Left ventricle myocardium inferior (tissue), 1 donor: ENCODE results near the gene CCP110. TPM values are rescaled to one million over a fixed set of nuclear protein-coding genes. Genes with fewer than 3 reads are reported as not detected.

Experiments used
- DNase-seq: peaks from one replicate; pipeline ENCODE4 v3.0.0-alpha.2; 2020
- H3K27ac ChIP-seq: fragments of 200-600 bp; replicated peaks from 2 replicates; pipeline ENCODE4 v1.8.0; 2021
- H3K27me3 ChIP-seq: fragments of 200-600 bp; 2 replicates; pipeline ENCODE4 v1.8.0; 2021; ENCODE audit warnings: low read depth
- H3K36me3 ChIP-seq: fragments of 200-600 bp; 2 replicates; pipeline ENCODE4 v1.8.0; 2021
- H3K4me1 ChIP-seq: fragments of 200-600 bp; 2 replicates; pipeline ENCODE4 v1.8.0; 2021
- H3K4me3 ChIP-seq: fragments of 200-600 bp; 2 replicates; pipeline ENCODE4 v1.8.0; 2021; ENCODE audit warnings: mild to moderate bottlenecking, moderate library complexity
- H3K9me3 ChIP-seq: fragments of 200-600 bp; replicated peaks from 2 replicates; pipeline ENCODE4 v1.8.0; 2021
- CTCF ChIP-seq: fragments of 200-600 bp; IDR thresholded peaks from 2 replicates; pipeline ENCODE4 v1.8.0; 2021; ENCODE audit warnings: antibody characterized with exemption, mild to moderate bottlenecking, borderline replicate concordance
- intact Hi-C: fragments of 100-400 bp; cut with micrococcal nuclease; formaldehyde crosslinking; loops from one replicate; pipeline ENCODE4 v1.11.0; 2022
- total RNA-seq: library from RNA; stranded (reverse); fragmentation: NEBNext Ultra II Directional; extraction: Animal tissue kit (Norgen Biotek cat#: 25700); gene quantifications from one replicate; pipeline ENCODE4 v1.2.1, GENCODE V29; 2021
- donor health status: DM: no; HTN: yes; CAD: no; lungs with severe emphysema.

Gene CCP110
- total RNA-seq, 1 donor from 2014 or later = 8.4 TPM

DNA sequence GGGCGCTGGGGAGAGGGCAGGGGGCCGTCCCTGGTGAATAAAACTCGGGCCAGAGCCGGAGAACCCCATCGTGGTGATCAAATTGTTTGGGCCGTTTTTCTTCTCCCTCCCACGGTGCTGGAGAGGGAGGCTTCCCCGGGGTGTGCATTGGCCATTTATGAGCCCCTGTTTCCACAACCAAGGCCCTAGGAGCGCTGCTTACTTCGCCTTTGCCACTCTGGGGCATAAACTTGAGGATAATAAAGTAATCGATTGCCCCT, 544 bp downstream of the CCP110 start:
- no peak for DNase-seq
- no peaks in the 10 kb centered on the region for H3K9me3 ChIP-seq
- peaks cover 15% of the 10 kb centered on the region for H3K36me3 ChIP-seq
- H3K27ac ChIP-seq = peak overlapping the region; percentile 69
- H3K4me3 ChIP-seq = peak overlapping the region; percentile 96
- H3K4me1 ChIP-seq = peaks cover 57% of the 10 kb centered on the region
- TF ChIP-seq CTCF = no peak
- no peaks in the 10 kb centered on the region for H3K27me3 ChIP-seq
- intact Hi-C loops = no loop called here

- H3K27ac ChIP-seq = peak overlapping the region; percentile 69
- intact Hi-C loops = no loop called here
- peaks cover 17% of the 10 kb centered on the region for H3K36me3 ChIP-seq
- no peaks in the 10 kb centered on the region for H3K9me3 ChIP-seq
- DNase-seq = no peak
- TF ChIP-seq CTCF = no peak
- no peaks in the 10 kb centered on the region for H3K27me3 ChIP-seq
- peak overlapping the region; percentile 96 for H3K4me3 ChIP-seq
- peaks cover 53% of the 10 kb centered on the region for H3K4me1 ChIP-seq
Measured at GRCh38 chr16:19524616-19525384, 1.1 kb downstream of the CCP110 start.

GRCh38 chr16:19525385-19525723, 1.6 kb downstream of the CCP110 start:
- no peak for DNase-seq
- Histone ChIP-seq H3K4me1 (peaks cover 47% of the 10 kb centered on the region), H3K36me3 (peaks cover 17% of the 10 kb centered on the region), H3K27me3 (no peaks in the 10 kb centered on the region), H3K9me3 (no peaks in the 10 kb centered on the region), H3K27ac (no peak overlapping the region), H3K4me3 (peak overlapping the region; percentile 96)
- intact Hi-C loops = no loop called here
- no peak for TF ChIP-seq CTCF

DNA sequence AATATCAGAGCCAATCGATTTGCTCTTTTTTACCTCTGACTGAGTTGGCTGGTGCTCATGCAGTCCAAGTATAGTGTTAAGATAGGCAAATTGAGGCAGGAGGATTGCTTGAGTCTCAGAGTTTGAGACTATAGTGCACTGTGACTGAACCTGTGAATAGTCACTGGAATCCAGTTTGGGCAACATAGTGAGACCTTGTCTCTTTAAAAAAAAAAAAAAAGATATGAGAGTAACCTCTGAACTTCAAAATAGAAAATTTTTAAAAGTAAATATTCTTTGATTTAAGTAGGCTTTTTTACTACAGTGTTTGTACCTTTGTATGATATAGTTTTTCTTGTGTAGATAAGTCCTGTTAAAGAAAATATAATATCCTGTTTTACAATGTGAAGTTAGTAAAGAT, 3.4 kb downstream of the CCP110 start:
- Histone ChIP-seq H3K4me1 (peaks cover 30% of the 10 kb centered on the region), H3K27ac (no peak overlapping the region), H3K4me3 (no peak overlapping the region), H3K36me3 (peaks cover 18% of the 10 kb centered on the region), H3K9me3 (no peaks in the 10 kb centered on the region), H3K27me3 (no peaks in the 10 kb centered on the region)
- intact Hi-C loops = no loop called here
- DNase-seq = no peak
- no peak for TF ChIP-seq CTCF

DNA sequence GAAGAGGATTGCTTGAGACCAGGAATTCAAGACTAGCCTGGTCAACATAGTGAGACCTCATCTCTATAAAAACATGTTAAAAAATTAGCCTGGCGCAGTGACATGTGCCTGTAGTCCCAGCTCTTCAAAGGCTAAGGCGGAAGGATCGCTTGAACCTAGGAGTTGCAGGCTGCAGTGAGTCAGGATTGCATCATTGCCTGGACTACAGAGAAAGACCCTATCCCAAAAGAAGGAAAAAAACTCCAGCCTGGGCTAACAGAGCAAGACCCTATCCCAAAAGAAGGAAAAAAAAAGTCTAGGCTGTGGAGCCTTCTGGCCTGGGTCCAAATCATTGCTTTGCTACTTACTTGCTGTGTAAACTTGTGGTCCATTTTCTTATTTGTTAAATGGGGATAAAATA, 4.9 kb downstream of the CCP110 start:
- intact Hi-C loops = no loop called here
- Histone ChIP-seq H3K4me3 (no peak overlapping the region), H3K4me1 (peaks cover 17% of the 10 kb centered on the region), H3K9me3 (no peaks in the 10 kb centered on the region), H3K27ac (no peak overlapping the region), H3K27me3 (no peaks in the 10 kb centered on the region), H3K36me3 (peaks cover 33% of the 10 kb centered on the region)
- no peak for TF ChIP-seq CTCF
- DNase-seq = no peak
